ENCODE results near the gene DUSP28.

DNA sequence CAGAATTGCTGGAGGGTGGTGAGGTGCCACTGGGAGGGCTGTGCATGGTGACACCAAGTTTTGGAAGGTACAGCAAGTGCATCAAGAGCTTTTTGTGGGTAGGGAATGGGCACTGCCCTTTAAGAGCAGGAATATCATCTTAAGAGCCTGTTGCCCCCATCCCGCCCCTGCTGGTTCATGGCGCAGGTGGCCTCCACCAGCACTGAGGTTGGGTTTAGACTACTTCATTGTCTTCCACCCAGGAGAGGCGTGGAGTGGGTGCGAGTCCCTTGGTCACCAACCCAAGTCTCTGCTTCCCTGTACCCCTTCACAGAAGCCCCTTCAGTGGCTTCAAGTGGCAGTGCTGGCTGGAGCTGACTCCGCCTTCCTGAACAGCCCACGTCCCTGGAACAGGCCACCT is 15.9 kb downstream of the DUSP28 start:
- TF ChIP-seq ZFP30 (CRISPR knock-in tag; IDR thresholded peaks at IDR 0.05) (no peak), RARB (CRISPR knock-in tag; IDR thresholded peaks at IDR 0.05) (no peak), ZC3H10 (CRISPR knock-in tag; IDR thresholded peaks at IDR 0.05) (no peak), ARNTL (CRISPR knock-in tag; IDR thresholded peaks at IDR 0.05; ENCODE audit: borderline replicate concordance, low read depth) (no peak), TOX (CRISPR knock-in tag; IDR thresholded peaks at IDR 0.05; ENCODE audit: borderline replicate concordance) (no peak), ISL1 (CRISPR knock-in tag; IDR thresholded peaks at IDR 0.05) (no peak), SNAI2 (CRISPR knock-in tag; IDR thresholded peaks at IDR 0.05) (no peak), TCF4 (CRISPR knock-in tag; IDR thresholded peaks at IDR 0.05; ENCODE audit: borderline replicate concordance) (no peak), GLIS3 (CRISPR knock-in tag; IDR thresholded peaks at IDR 0.05) (no peak)
- TF ChIP-seq, protein P1, sequence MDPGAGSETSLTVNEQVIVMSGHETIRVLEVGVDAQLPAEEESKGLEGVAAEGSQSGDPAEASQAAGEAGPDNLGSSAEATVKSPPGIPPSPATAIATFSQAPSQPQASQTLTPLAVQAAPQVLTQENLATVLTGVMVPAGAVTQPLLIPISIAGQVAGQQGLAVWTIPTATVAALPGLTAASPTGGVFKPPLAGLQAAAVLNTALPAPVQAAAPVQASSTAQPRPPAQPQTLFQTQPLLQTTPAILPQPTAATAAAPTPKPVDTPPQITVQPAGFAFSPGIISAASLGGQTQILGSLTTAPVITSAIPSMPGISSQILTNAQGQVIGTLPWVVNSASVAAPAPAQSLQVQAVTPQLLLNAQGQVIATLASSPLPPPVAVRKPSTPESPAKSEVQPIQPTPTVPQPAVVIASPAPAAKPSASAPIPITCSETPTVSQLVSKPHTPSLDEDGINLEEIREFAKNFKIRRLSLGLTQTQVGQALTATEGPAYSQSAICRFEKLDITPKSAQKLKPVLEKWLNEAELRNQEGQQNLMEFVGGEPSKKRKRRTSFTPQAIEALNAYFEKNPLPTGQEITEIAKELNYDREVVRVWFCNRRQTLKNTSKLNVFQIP (CRISPR knock-in tag; IDR thresholded peaks at IDR 0.05; ENCODE audit: borderline replicate concordance, low read depth): no peak
- TF ChIP-seq, protein P2, sequence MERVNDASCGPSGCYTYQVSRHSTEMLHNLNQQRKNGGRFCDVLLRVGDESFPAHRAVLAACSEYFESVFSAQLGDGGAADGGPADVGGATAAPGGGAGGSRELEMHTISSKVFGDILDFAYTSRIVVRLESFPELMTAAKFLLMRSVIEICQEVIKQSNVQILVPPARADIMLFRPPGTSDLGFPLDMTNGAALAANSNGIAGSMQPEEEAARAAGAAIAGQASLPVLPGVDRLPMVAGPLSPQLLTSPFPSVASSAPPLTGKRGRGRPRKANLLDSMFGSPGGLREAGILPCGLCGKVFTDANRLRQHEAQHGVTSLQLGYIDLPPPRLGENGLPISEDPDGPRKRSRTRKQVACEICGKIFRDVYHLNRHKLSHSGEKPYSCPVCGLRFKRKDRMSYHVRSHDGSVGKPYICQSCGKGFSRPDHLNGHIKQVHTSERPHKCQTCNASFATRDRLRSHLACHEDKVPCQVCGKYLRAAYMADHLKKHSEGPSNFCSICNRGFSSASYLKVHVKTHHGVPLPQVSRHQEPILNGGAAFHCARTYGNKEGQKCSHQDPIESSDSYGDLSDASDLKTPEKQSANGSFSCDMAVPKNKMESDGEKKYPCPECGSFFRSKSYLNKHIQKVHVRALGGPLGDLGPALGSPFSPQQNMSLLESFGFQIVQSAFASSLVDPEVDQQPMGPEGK (CRISPR knock-in tag; IDR thresholded peaks at IDR 0.05; ENCODE audit: borderline replicate concordance): no peak
- TF ChIP-seq, protein P3, sequence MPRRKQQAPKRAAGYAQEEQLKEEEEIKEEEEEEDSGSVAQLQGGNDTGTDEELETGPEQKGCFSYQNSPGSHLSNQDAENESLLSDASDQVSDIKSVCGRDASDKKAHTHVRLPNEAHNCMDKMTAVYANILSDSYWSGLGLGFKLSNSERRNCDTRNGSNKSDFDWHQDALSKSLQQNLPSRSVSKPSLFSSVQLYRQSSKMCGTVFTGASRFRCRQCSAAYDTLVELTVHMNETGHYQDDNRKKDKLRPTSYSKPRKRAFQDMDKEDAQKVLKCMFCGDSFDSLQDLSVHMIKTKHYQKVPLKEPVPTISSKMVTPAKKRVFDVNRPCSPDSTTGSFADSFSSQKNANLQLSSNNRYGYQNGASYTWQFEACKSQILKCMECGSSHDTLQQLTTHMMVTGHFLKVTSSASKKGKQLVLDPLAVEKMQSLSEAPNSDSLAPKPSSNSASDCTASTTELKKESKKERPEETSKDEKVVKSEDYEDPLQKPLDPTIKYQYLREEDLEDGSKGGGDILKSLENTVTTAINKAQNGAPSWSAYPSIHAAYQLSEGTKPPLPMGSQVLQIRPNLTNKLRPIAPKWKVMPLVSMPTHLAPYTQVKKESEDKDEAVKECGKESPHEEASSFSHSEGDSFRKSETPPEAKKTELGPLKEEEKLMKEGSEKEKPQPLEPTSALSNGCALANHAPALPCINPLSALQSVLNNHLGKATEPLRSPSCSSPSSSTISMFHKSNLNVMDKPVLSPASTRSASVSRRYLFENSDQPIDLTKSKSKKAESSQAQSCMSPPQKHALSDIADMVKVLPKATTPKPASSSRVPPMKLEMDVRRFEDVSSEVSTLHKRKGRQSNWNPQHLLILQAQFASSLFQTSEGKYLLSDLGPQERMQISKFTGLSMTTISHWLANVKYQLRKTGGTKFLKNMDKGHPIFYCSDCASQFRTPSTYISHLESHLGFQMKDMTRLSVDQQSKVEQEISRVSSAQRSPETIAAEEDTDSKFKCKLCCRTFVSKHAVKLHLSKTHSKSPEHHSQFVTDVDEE (CRISPR knock-in tag; IDR thresholded peaks at IDR 0.05): no peak
- TF ChIP-seq, protein P4, sequence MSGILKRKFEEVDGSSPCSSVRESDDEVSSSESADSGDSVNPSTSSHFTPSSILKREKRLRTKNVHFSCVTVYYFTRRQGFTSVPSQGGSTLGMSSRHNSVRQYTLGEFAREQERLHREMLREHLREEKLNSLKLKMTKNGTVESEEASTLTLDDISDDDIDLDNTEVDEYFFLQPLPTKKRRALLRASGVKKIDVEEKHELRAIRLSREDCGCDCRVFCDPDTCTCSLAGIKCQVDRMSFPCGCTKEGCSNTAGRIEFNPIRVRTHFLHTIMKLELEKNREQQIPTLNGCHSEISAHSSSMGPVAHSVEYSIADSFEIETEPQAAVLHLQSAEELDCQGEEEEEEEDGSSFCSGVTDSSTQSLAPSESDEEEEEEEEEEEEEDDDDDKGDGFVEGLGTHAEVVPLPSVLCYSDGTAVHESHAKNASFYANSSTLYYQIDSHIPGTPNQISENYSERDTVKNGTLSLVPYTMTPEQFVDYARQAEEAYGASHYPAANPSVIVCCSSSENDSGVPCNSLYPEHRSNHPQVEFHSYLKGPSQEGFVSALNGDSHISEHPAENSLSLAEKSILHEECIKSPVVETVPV (CRISPR knock-in tag; IDR thresholded peaks at IDR 0.05): no peak
